Upper lobe of left lung (tissue), 6 donors: ENCODE data around the gene SMYD3. TPM values are rescaled to one million over a fixed set of nuclear protein-coding genes. Genes with fewer than 3 reads are reported as not detected.

Experiments
- ATAC-seq, 2 donors: fragments of 200-7000 bp; cut with Tn5 transposase; one replicate each; pipeline ENCODE4 v1.9.1; 2022; ENCODE audit warnings: mild to moderate bottlenecking in 2 of 2, moderate library complexity in 2 of 2; ENCODE audit not compliant: low FRiP score in 2 of 2
- DNase-seq, 2 donors: peaks; one replicate each; pipeline ENCODE4 v3.0.0-alpha.2; 2019 to 2020
- H3K27ac ChIP-seq, 4 donors: fragments of 200-600 bp; sonication (generic); one replicate each; pipeline ENCODE4 v1.5.1; 2016 to 2019
- H3K27me3 ChIP-seq, 4 donors: fragments of 200-600 bp; sonication (generic); one replicate each; pipeline ENCODE4 v1.5.1; 2017 to 2019
- H3K36me3 ChIP-seq, 4 donors: fragments of 200-600 bp; sonication (generic); one replicate each; pipeline ENCODE4 v1.5.1; 2016 to 2019
- H3K4me1 ChIP-seq, 4 donors: fragments of 200-600 bp; sonication (generic); one replicate each; pipeline ENCODE4 v1.5.1; 2018 to 2019
- H3K4me3 ChIP-seq, 4 donors: fragments of 200-600 bp; sonication (generic); one replicate each; pipeline ENCODE4 v1.5.1; 2017 to 2019; ENCODE audit warnings: mild to moderate bottlenecking in 2 of 4, moderate library complexity in 1 of 4
- H3K9me3 ChIP-seq, 4 donors: fragments of 200-600 bp; sonication (generic); one replicate each; pipeline ENCODE4 v1.5.1; 2018 to 2019
- EP300 ChIP-seq, 4 donors: sonication (generic); formaldehyde crosslinking; IDR thresholded peaks; one replicate each; pipeline ENCODE4 v1.5.1; 2017; ENCODE audit warnings: antibody characterized with exemption in 4 of 4, control low read depth in 2 of 4
- POLR2A ChIP-seq, 4 donors: fragments of 450-650 bp; IDR thresholded peaks; one replicate each; pipeline ENCODE4 v1.5.1; 2016 to 2017; ENCODE audit warnings: antibody characterized with exemption in 4 of 4, mild to moderate bottlenecking in 2 of 4
- POLR2AphosphoS5 ChIP-seq, 2 donors: sonication (generic); formaldehyde crosslinking; IDR thresholded peaks; one replicate each; pipeline ENCODE4 v1.5.1; 2017; ENCODE audit warnings: antibody characterized with exemption in 2 of 2
- WGBS, 2 donors: methylation state at CpG; one replicate each; pipeline ENCODE4 v1.1.5; 2017 to 2018; 5-methylcytosine and 5-hydroxymethylcytosine counted together
- total RNA-seq, 6 donors: library from RNA; depleted of rRNA in 4 of 6; stranded (reverse); fragments of >200 nt in 4 of 6; gene quantifications; one replicate each; pipeline versions ENCODE4 v1.1.0 to v1.2.1, GENCODE V29; 2016 to 2021
- TF ChIP-seq, protein P1 (sequence below), 6 experiments: fragments of 450-650 bp in 4 of 6; fragments of 200-600 bp in 2 of 6; sonication (generic) in 2 of 6; IDR thresholded peaks; one replicate each; pipeline ENCODE4 v1.5.1; 2016 to 2019; ENCODE audit warnings: antibody characterized with exemption in 6 of 6
- donor health status: DM: no; HTN: no; CAD: no; lungs with moderate emphysema.
- donor health status: DM: no; HTN: yes; CAD: no; lungs with severe emphysema.

Gene SMYD3
- total RNA-seq, 6 donors from 2014 or later: 22.7 to 109 (median 34.0) TPM

DNA sequence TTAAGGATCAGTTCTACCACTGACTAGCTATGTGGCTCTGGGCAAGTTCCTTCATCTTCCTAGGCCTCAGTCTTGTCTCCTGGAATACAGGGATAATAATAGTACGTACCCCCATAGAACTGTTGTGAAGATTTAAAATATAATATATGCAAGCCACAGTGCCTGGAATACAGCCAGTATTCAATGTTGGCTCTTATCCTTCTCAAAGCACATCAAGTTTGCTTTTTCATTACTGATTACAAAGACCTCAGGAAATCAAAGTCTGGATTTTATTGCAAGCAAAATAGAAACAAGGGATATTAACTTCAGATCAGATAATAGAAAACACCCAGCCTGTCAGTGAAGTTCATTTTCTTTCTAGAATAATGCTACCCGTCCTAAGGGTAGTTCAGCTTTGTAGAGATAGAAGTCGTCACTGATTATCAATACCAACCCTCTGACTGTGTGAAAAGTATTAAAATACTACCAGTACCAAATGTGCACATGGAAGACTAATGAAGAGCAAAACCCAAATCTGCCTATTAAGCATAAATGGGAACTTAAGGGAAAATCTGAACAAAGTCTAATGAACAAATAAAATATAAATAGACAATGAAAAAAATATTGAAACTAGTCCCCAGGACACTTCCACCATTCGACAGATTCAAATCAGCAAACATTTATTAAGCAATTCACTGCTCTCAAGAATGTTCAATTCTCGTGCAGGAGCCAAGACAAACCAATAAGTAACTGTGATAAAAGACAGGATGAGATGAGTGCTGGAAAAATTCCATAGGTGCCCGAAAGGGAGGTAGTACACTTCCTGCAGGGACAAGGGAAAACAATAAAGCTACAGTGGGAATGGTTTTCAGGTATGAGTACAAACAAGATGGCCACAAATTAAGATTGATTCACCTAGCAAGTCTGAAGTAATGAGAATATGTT, 206.2 kb downstream of the SMYD3 start:
- TF ChIP-seq, protein P1, sequence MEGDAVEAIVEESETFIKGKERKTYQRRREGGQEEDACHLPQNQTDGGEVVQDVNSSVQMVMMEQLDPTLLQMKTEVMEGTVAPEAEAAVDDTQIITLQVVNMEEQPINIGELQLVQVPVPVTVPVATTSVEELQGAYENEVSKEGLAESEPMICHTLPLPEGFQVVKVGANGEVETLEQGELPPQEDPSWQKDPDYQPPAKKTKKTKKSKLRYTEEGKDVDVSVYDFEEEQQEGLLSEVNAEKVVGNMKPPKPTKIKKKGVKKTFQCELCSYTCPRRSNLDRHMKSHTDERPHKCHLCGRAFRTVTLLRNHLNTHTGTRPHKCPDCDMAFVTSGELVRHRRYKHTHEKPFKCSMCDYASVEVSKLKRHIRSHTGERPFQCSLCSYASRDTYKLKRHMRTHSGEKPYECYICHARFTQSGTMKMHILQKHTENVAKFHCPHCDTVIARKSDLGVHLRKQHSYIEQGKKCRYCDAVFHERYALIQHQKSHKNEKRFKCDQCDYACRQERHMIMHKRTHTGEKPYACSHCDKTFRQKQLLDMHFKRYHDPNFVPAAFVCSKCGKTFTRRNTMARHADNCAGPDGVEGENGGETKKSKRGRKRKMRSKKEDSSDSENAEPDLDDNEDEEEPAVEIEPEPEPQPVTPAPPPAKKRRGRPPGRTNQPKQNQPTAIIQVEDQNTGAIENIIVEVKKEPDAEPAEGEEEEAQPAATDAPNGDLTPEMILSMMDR (IDR thresholded peaks at IDR 0.05): no peak
- TF ChIP-seq POLR2AphosphoS5 (IDR thresholded peaks at IDR 0.05) (no peak), POLR2A (IDR thresholded peaks at IDR 0.05) (no peak), EP300 (IDR thresholded peaks at IDR 0.05) (no peak)
- no peak for DNase-seq
- 42 to 47% methylated on average over 6 of the region's 6 CpGs for WGBS, 2 donors

DNA sequence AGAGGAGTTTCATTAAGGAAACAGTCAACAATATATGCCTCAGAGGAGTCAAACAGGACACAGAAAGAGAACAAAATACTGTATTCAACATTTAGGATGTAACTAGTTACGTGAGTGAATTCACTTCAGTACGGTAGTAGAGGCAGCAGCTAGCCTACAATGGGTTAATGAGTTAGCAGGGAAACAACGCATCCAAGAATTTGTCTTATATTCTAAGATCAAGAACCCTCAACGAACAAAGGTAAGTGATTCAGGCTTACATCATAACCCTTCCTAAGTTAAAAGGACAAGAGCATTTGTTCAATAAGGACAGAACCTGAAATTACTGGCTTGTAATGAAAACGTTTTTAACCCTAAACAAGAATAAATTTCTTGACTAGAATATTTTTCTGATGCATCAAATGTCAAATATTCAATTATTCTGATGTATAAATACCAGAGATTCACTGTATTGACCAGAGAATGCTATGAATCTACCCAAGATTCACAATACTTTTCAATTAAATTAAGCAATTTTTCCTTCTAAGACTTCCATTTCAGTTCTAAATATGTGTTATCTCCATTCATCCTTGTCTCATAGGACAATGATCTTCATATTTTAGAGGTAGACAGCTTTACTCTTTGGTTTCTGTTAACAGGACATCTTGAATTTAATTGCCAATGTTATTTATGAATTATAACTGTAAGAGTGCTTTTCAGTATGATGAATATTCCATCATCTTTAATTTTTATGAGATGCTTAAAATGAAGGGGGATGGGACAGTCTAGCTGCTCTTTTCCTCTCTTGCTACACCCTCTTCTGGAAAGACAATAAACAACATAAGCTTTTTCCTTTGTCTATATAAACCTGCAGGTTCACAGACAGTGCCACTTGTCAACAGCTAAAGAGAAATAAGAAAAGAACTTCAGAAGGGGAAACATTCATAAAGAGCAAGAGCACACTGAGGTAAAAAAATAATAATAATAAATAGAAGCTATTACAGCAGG, 209.5 kb downstream of the SMYD3 start:
- Histone ChIP-seq H3K4me1 (peaks cover 5 to 13% (median 7%) of the 10 kb centered on the region in 4 donors), H3K9me3 (no peaks in the 10 kb centered on the region), H3K36me3 (no peaks in the 10 kb centered on the region), H3K27ac (no peak overlapping the region), H3K27me3 (no peaks in the 10 kb centered on the region), H3K4me3 (no peak overlapping the region)
- no peak for ATAC-seq
- WGBS, 2 donors: 76 to 80% methylated on average over 5 of the region's 5 CpGs
- no peak for DNase-seq
- TF ChIP-seq POLR2A (IDR thresholded peaks at IDR 0.05) (no peak), POLR2AphosphoS5 (IDR thresholded peaks at IDR 0.05) (no peak), EP300 (IDR thresholded peaks at IDR 0.05) (no peak)
- TF ChIP-seq, protein P1 (IDR thresholded peaks at IDR 0.05): no peak

More for the DNA sequence above, 206.2 kb downstream of the SMYD3 start:
- Histone ChIP-seq H3K27ac (no peak overlapping the region), H3K4me1 (peaks cover 0 to 13% (median 7%) of the 10 kb centered on the region in 4 donors), H3K4me3 (no peak overlapping the region), H3K9me3 (no peaks in the 10 kb centered on the region), H3K36me3 (no peaks in the 10 kb centered on the region), H3K27me3 (no peaks in the 10 kb centered on the region)
- ATAC-seq: no peak

DNA sequence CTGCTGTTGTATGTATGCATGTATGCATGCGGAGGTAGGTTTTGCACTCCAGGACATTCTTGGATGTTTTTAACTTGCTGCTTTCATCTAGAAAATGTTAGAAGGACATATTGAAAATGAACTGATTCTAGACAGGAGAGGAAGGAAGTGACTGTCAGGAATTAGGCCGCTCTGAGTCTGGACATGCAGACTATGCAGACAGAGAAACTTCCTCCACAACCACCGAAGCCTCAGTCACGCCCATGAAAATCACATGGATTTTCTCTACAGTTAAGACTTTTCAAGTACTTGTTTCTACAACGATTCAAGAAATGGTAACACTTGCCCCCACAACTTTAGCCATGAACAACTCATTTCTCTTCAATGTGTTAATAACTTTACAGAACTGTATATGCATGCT, 211.1 kb downstream of the SMYD3 start:
- Histone ChIP-seq H3K4me1 (peaks cover 1 to 5% (median 3%) of the 10 kb centered on the region in 4 donors), H3K4me3 (no peak overlapping the region), H3K27ac (no peak overlapping the region), H3K36me3 (no peaks in the 10 kb centered on the region), H3K9me3 (no peaks in the 10 kb centered on the region), H3K27me3 (no peaks in the 10 kb centered on the region)
- DNase-seq: no peak
- TF ChIP-seq, protein P1 (IDR thresholded peaks at IDR 0.05): no peak
- TF ChIP-seq POLR2AphosphoS5 (IDR thresholded peaks at IDR 0.05) (no peak), POLR2A (IDR thresholded peaks at IDR 0.05) (no peak), EP300 (IDR thresholded peaks at IDR 0.05) (no peak)
- WGBS, 2 donors: 51 to 56% methylated on average over 5 of the region's 5 CpGs
- no peak for ATAC-seq

DNA sequence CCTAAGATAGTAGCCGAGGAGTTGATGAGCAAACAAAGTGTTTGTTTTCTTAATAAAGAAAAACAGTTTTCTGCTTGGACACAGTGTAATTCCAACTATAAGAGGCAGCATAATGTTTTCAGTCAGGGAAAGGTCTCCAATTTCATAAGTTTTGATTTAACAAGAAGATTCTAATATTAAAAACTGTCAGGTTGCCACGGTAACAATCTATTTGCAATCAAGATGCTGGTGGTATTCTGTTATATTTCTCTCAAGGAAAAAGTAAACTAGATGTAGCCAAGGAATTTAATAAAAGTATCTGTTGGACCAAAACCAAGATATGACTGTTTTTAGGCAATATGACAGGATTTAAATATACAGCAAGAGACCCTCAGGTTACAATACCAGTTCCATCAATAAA, 211.7 kb downstream of the SMYD3 start:
- no peaks in the 10 kb centered on the region for H3K9me3 ChIP-seq
- H3K36me3 ChIP-seq: no peaks in the 10 kb centered on the region
- no peak for DNase-seq
- H3K27me3 ChIP-seq: no peaks in the 10 kb centered on the region
- no peak overlapping the region for H3K4me3 ChIP-seq
- TF ChIP-seq POLR2A (IDR thresholded peaks at IDR 0.05) (no peak), POLR2AphosphoS5 (IDR thresholded peaks at IDR 0.05) (no peak), EP300 (IDR thresholded peaks at IDR 0.05) (no peak)
- TF ChIP-seq, protein P1 (IDR thresholded peaks at IDR 0.05): no peak
- no peak for ATAC-seq
- H3K4me1 ChIP-seq: peaks cover 0 to 5% (median 2%) of the 10 kb centered on the region in 4 donors
- WGBS, 2 donors: 91 to 98% methylated on average over 2 of the region's 2 CpGs
- H3K27ac ChIP-seq: no peak overlapping the region
